ENCODE measurements around the gene NT5C3A.
"Not testable (repeated sequence)": the region's sequence is repeated elsewhere in the genome, so short reads cannot be mapped to it uniquely, and the experiment has no call there.

The NT5C3A gene

DNA sequence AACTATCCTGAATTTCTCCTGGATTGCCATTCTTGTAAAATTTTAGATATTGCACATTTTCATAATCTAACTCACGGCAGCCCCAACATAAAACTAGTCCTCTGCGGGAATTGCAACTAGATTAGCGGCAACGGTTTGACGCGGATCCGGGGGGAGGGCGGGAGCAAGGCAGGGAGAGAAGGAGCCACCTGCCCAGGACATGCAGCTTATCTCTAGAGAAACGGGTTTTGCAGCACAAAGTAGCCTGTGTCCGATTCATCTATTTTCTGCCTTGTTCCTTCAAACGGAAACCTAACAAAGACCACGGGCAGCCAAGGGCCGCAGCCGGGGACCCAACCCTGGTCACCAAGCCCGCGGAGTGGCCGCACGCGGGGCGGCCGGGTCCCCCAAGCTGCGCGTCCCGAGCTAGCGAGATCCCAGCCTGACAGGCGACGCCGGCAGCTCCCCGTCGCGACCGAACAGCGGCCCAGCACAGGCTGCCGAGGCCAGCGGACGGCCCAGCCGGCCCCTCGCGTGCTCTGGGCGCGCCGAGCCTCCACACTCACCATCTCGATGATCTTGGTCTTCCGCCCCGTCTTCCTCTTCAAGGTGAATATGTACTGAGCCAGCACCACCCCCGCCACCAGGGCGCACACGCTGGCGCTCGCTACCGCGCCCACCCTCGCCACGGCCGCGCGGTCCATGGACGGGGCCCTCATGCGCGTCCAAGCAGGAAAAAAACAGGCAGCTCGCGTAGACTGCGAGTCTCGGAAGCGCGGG, at the start of gene NT5C3A:
Gene NT5C3A, minus strand, starts transcription at position 754 of the 759 bp plus-strand sequence. Its CDS starts 71 bp downstream, at position 683.
- H3K4me1 ChIP-seq (ENCODE audit: control insufficient read depth, insufficient read depth, low read length): peaks cover 4% of the 10 kb centered on the region

DNA sequence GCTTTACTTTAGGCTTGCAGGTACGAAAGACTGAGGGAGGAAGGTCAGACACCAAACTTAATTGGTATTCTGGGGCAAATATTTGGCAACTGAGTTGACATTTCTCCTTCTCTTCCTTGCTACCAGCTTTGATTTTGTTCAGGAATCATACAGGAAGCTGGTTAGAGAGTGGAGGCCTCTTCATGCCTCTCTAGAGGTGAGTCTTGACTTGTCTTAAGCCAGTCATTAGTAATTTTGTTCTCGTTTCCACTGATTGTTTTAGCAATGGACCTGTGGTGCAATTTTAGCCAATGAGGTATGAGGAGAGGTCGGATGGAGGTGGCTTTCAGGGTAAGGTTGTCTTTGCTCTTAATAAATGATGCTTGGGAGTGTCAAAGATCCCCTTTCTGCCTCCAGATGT, 49.0 kb upstream of the NT5C3A start:
- Histone ChIP-seq H3K4me3 (ENCODE audit: low read length) (no peak overlapping the region), H3K36me3 (ENCODE audit: control insufficient read depth, insufficient read depth, low read length) (no peaks in the 10 kb centered on the region), H3K4me1 (ENCODE audit: control insufficient read depth, insufficient read depth, low read length) (peaks cover 14% of the 10 kb centered on the region), H3K27me3 (ENCODE audit: control insufficient read depth, insufficient read depth, low read length) (no peaks in the 10 kb centered on the region), H3K9ac (ENCODE audit: low read length) (no peak overlapping the region), H3K9me3 (ENCODE audit: control insufficient read depth, low read length) (no peaks in the 10 kb centered on the region)

More for the DNA sequence above, at the start of gene NT5C3A:
- Histone ChIP-seq H3K9me3 (ENCODE audit: control insufficient read depth, low read length) (no peaks in the 10 kb centered on the region), H3K9ac (ENCODE audit: low read length) (peak within 1 kb of the TSS; percentile 89), H3K27me3 (ENCODE audit: control insufficient read depth, insufficient read depth, low read length) (no peaks in the 10 kb centered on the region), H3K4me3 (ENCODE audit: low read length) (peak within 1 kb of the TSS; percentile 71), H3K36me3 (ENCODE audit: control insufficient read depth, insufficient read depth, low read length) (no peaks in the 10 kb centered on the region)

DNA sequence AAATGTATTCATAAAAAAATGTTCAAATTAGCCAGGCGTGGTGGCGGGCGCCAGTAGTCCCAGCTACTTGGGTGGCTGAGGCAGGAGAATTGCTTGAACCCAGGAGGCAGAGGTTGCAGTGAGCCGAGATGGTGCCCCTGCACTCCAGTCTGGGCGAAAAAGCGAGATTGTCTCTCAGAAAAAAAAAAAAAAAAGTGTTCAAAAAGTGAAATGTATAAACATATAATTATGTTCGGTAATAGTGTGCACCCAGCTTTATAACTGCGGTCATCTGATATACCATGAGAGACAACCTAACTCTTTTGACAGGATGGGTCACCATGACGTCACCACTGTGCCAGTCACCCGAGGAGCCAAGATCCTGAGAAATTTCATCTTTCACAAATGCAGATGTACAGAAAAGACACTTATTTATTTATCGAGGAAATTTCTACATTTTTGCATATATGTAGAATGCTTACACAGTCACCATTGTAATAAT, 47.2 kb upstream of the NT5C3A start:
- H3K9ac ChIP-seq (ENCODE audit: low read length): no peak overlapping the region
- H3K36me3 ChIP-seq (ENCODE audit: control insufficient read depth, insufficient read depth, low read length): no peaks in the 10 kb centered on the region
- H3K9me3 ChIP-seq (ENCODE audit: control insufficient read depth, low read length): no peaks in the 10 kb centered on the region
- no peaks in the 10 kb centered on the region for H3K27me3 ChIP-seq (ENCODE audit: control insufficient read depth, insufficient read depth, low read length)
- peaks cover 14% of the 10 kb centered on the region for H3K4me1 ChIP-seq (ENCODE audit: control insufficient read depth, insufficient read depth, low read length)
- peak overlapping the region; percentile 14 for H3K4me3 ChIP-seq (ENCODE audit: low read length)

DNA sequence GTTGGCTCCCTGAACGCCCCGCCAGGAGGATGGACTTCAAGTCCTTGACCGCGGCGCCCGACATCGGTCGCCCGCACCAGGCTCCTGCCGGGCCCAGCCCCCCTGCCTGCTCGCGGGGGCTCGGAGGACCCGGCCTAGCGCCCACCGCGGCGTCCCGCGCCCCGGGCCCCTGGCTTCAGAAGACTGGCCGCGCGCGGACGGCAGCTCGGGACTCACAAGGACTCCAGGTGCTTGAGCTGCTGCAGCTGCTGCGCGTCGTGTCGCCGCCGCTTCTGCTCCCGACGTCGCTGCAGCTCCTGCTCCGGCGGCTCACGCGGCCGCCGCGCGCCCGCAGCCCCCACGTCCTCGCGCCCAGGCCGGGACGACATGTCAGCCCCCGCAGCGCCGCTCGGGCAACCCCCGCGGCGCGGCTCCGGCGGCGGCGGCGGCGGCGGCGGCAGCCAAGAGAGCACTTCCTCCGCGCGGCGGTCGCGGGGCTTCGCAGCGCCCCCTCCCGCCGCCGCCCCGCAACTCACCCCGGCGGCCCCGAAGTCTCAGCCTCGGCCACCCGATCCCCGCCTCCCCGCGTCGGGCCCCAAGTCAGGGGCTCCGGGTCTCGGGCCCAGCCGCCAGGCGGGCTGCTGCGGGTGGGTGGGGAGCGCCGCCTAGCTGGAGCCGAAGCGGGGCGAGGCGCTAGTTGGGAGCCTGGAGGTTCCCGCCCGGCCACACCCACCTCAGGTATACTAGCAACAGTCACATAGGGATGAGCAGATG, 46.6 kb upstream of the NT5C3A start, which contains the start of gene RP9:
Gene RP9, minus strand, starts transcription at position 400 of the 753 bp plus-strand sequence. Its CDS starts 32 bp downstream, at position 368.
- H3K36me3 ChIP-seq (ENCODE audit: control insufficient read depth, insufficient read depth, low read length): no peaks in the 10 kb centered on the region
- no peaks in the 10 kb centered on the region for H3K27me3 ChIP-seq (ENCODE audit: control insufficient read depth, insufficient read depth, low read length)
- H3K9me3 ChIP-seq (ENCODE audit: control insufficient read depth, low read length): no peaks in the 10 kb centered on the region
- H3K4me3 ChIP-seq (ENCODE audit: low read length): peak within 1 kb of the TSS; percentile 69
- H3K4me1 ChIP-seq (ENCODE audit: control insufficient read depth, insufficient read depth, low read length): peaks cover 14% of the 10 kb centered on the region
- peak within 1 kb of the TSS; percentile 80 for H3K9ac ChIP-seq (ENCODE audit: low read length)

DNA sequence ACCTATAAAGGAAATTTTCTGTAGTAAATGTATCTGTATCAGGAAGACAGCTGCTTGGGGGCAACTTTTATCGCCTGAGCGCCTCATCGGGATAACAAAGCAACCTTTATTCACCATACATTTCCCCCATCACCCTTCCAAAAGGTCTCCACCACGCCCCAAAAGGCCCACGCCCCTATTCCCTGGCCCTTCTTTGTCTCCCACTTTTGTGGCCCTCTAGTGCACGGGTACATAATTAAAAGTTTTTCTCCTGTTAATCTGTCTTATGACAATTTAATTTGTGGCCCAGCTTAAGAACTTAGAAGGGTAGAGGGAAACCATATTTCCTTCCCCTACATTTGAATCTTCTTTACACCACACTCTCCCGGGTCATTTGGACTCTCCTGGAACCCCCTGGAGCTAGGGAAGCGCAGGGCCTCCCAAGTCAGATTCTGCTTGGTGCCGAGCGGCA, 46.0 kb upstream of the NT5C3A start:
- Histone ChIP-seq H3K27me3 (ENCODE audit: control insufficient read depth, insufficient read depth, low read length) (no peaks in the 10 kb centered on the region), H3K4me3 (ENCODE audit: low read length) (peak overlapping the region; percentile 69), H3K36me3 (ENCODE audit: control insufficient read depth, insufficient read depth, low read length) (no peaks in the 10 kb centered on the region), H3K4me1 (ENCODE audit: control insufficient read depth, insufficient read depth, low read length) (peaks cover 14% of the 10 kb centered on the region), H3K9me3 (ENCODE audit: control insufficient read depth, low read length) (no peaks in the 10 kb centered on the region), H3K9ac (ENCODE audit: low read length) (peak overlapping the region; percentile 80)

DNA sequence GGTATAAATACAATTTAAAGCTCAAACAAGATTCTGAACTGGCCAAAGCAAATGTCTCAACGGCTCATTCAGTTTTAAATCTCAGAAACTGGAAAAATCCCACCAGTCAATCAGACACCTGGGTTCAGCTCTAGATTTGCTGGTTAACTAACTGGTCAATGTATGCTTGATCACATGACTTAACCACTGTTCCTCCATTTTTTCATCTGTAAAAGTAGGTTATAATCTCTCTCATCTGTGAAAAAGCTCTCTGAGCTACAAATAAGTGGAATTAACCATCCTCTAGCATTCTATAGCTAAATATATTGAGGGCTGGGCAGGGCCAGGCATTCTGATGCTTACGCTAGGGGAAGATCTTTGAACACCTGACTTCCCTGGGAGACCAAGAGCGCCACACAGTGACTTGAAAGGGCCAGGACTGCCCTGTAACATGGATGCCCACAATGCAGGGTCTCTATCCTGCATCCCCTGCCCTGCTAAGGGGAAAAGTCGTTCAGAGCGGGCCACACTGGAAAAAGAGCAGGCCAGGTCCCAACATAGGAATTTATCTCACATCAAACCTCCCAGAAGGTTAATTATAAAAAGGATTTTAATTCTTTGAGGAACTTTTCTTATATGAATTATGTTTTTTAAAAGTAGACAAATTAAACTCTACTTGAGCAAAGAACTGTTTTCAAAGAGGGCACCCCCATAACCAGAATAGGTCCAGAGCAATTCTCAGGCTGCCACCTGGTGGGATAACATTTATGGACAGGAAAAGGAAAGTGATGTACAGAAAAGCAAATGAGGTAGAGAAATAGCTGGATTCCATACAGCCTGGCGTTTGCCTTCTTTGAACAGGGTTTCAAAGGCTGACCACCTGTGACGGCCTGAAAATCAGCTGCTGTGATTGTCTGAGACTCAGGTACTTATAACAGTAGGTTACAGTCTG, 44.8 kb upstream of the NT5C3A start:
- Histone ChIP-seq H3K36me3 (ENCODE audit: control insufficient read depth, insufficient read depth, low read length) (peaks cover 6% of the 10 kb centered on the region), H3K27me3 (ENCODE audit: control insufficient read depth, insufficient read depth, low read length) (no peaks in the 10 kb centered on the region), H3K4me1 (ENCODE audit: control insufficient read depth, insufficient read depth, low read length) (peaks cover 14% of the 10 kb centered on the region), H3K9me3 (ENCODE audit: control insufficient read depth, low read length) (no peaks in the 10 kb centered on the region), H3K4me3 (ENCODE audit: low read length) (peak overlapping the region; percentile 69), H3K9ac (ENCODE audit: low read length) (no peak overlapping the region)

DNA sequence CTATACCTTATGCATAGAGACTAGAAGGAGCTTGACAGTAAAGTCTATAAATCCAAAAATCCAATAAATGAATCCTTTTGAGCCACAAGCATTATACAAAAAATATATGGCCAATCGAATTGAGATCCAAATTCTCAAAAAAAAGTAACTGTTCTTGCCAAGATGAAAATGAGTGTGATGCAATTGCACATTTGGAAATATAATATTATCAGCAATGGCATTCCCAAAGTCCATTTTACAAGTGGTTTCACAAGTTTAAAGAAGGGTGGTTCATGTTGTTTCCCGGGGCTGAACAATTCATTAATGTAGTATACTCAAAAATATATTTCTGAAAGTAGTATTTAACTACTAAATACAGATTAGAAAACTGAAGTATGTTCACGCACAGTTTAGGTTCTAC, 39.3 kb upstream of the NT5C3A start:
- no peak overlapping the region for H3K9ac ChIP-seq (ENCODE audit: low read length)
- no peak overlapping the region for H3K4me3 ChIP-seq (ENCODE audit: low read length)
- H3K36me3 ChIP-seq (ENCODE audit: control insufficient read depth, insufficient read depth, low read length): peaks cover 7% of the 10 kb centered on the region
- H3K4me1 ChIP-seq (ENCODE audit: control insufficient read depth, insufficient read depth, low read length): no peaks in the 10 kb centered on the region
- no peaks in the 10 kb centered on the region for H3K27me3 ChIP-seq (ENCODE audit: control insufficient read depth, insufficient read depth, low read length)
- no peaks in the 10 kb centered on the region for H3K9me3 ChIP-seq (ENCODE audit: control insufficient read depth, low read length)

DNA sequence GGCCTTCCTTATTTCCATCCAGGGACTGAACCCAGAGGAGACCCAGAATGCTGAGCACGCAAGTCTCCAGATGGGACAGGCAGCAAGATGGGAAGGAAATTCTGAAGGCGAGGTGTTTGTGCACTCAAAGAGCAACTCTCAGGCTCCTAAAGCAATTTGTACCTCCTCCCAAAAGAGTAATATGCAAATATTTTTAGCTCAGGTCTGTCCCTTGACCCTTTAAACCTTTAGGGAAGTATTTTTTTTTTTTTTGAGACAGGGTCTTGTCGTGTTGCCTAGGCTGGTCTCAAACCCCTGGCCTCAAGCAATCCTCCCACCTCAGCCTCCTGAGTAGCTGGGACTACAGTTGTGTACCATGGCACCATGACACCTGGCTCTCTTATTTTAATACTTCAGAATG, 38.2 kb upstream of the NT5C3A start:
- Histone ChIP-seq H3K4me3 (ENCODE audit: low read length) (no peak overlapping the region), H3K36me3 (ENCODE audit: control insufficient read depth, insufficient read depth, low read length) (peaks cover 7% of the 10 kb centered on the region), H3K27me3 (ENCODE audit: control insufficient read depth, insufficient read depth, low read length) (no peaks in the 10 kb centered on the region), H3K9ac (ENCODE audit: low read length) (no peak overlapping the region), H3K4me1 (ENCODE audit: control insufficient read depth, insufficient read depth, low read length) (no peaks in the 10 kb centered on the region), H3K9me3 (ENCODE audit: control insufficient read depth, low read length) (no peaks in the 10 kb centered on the region)

DNA sequence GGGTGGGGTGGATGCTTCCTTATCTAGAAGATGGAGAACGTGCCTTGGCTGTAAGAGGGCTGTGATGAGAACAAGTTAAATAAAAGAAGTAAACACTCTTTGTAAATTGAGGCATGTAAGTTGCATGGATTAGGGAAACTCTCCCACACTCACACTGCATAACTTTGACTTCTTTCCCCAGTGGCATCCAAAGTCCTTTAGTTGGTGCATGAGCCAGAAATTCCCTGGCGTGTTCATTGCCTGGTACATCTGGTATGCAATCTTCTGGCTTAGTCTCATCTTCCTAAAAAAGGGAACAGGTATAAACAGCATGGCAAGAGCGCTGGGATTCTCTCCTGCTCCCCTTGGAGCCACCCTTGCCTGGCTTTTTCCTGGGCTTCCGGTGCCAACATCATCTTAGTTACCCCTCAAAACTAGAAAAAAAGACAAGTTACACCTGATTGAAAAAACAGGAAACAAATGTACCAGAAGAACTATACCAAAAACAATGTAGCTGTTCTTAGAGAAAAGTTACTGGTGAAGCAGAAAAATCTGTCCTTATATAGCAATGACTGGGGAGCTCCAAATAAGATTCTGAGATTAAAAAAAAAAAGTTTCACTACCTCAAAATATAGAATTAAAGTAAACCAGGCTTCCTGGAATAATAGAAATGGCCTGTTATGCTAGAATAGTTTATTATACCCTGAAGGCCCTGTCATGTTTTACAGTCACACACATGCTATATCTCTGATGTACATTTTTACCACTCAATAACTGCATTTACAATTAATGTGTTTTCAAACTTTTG, 36.8 kb upstream of the NT5C3A start:
- Histone ChIP-seq H3K9ac (ENCODE audit: low read length) (no peak overlapping the region), H3K4me3 (ENCODE audit: low read length) (no peak overlapping the region), H3K9me3 (ENCODE audit: control insufficient read depth, low read length) (no peaks in the 10 kb centered on the region), H3K27me3 (ENCODE audit: control insufficient read depth, insufficient read depth, low read length) (no peaks in the 10 kb centered on the region), H3K36me3 (ENCODE audit: control insufficient read depth, insufficient read depth, low read length) (peaks cover 7% of the 10 kb centered on the region), H3K4me1 (ENCODE audit: control insufficient read depth, insufficient read depth, low read length) (no peaks in the 10 kb centered on the region)

DNA sequence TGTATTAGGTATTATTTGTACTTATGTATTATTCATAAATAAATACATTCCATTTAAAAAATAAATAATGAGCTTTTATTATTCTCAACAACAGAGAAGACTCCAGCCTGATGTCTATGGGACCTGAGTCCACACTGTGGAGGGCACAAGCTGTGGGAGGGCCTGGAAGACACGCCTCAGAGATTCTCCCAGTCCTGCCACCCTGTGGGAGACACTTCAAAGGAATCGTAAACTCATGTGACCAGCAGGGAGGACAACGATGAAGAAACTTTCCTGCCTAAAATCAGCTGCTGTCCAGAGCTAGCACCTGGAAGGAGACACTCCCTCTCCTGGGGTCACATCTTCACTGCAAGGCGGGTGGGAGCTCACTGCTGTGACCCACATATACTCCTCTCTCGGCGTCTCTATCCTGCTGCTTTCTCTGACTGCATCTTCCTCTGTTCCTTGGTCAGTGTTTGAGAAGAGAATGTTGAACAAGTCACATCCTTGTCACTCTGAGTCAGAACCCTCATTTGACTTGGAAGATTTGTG, 32.2 kb upstream of the NT5C3A start:
- not testable (repeated sequence) for H3K9me3 ChIP-seq (ENCODE audit: control insufficient read depth, low read length); H3K4me1 ChIP-seq (ENCODE audit: control insufficient read depth, insufficient read depth, low read length); H3K4me3 ChIP-seq (ENCODE audit: low read length); H3K36me3 ChIP-seq (ENCODE audit: control insufficient read depth, insufficient read depth, low read length); H3K27me3 ChIP-seq (ENCODE audit: control insufficient read depth, insufficient read depth, low read length); H3K9ac ChIP-seq (ENCODE audit: low read length)

DNA sequence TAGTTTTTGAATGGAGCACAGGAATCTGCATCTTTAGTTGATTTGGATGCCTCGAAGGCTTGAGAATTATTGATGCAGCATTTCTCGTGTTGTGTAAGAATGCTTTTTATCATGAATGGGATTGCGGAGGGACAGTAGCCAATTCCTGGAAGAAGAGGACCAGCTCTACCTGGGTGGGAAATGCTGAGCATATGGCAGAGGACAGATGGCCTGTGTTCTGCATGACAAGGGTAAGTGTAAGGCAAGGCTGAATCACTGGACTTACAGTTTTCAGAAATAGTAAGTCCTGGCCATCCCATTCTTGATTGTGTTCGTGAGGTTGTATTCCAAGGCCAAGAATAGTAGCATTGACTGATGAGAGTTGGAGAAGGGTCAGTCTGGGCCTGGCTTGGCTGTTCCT, 30.7 kb upstream of the NT5C3A start:
- Histone ChIP-seq H3K27me3 (ENCODE audit: control insufficient read depth, insufficient read depth, low read length) (no peaks in the 10 kb centered on the region), H3K9me3 (ENCODE audit: control insufficient read depth, low read length) (no peaks in the 10 kb centered on the region), H3K36me3 (ENCODE audit: control insufficient read depth, insufficient read depth, low read length) (no peaks in the 10 kb centered on the region), H3K4me1 (ENCODE audit: control insufficient read depth, insufficient read depth, low read length) (no peaks in the 10 kb centered on the region), H3K9ac (ENCODE audit: low read length) (no peak overlapping the region), H3K4me3 (ENCODE audit: low read length) (no peak overlapping the region)
